Measurements from ENCODE around the gene IPCEF1. TPM values are rescaled to one million over a fixed set of nuclear protein-coding genes. Genes with fewer than 3 reads are reported as not detected.

The IPCEF1 gene
- total RNA-seq, 2 donors from 2014 or later = 3.0 to 5.7 TPM

DNA sequence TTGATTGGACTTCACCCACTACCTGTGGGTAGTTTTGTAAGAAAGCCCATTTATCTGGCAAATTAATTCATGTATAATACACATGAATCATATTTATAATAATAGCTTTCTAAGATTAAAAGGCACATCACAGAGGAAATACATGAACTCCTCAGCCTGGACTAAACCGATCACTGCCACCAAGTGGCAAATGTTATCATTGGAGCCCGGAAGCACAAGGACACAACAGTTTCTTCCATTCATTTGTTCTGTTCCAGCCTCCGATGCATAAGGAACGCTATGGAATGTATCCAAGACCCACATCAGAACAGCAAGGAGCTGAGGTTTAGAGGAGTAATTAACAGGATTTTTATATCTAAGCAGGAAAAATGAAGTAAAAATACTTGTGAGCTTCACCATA lies 13.9 kb upstream of the IPCEF1 start:
- ATAC-seq = no peak
- intact Hi-C loops (cut with DNase I) = no loop called here
- Histone ChIP-seq H3K36me3 (replicated peaks in 1 of 2; ENCODE audit: insufficient read depth in 1 of 2, low read depth in 2 of 2) (no peaks in the 10 kb centered on the region), H3K9me3 (no peaks in the 10 kb centered on the region), H3K4me1 (no peaks in the 10 kb centered on the region), H3K27ac (no peak overlapping the region), H3K27me3 (no peaks in the 10 kb centered on the region), H3K4me3 (no peak overlapping the region)
- DNase-seq = peak in 2 of 4 donors; percentile 20 to 27
- 19 to 20% methylated on average over 4 of the region's 4 CpGs for WGBS, 2 donors
- TF ChIP-seq, protein P1, sequence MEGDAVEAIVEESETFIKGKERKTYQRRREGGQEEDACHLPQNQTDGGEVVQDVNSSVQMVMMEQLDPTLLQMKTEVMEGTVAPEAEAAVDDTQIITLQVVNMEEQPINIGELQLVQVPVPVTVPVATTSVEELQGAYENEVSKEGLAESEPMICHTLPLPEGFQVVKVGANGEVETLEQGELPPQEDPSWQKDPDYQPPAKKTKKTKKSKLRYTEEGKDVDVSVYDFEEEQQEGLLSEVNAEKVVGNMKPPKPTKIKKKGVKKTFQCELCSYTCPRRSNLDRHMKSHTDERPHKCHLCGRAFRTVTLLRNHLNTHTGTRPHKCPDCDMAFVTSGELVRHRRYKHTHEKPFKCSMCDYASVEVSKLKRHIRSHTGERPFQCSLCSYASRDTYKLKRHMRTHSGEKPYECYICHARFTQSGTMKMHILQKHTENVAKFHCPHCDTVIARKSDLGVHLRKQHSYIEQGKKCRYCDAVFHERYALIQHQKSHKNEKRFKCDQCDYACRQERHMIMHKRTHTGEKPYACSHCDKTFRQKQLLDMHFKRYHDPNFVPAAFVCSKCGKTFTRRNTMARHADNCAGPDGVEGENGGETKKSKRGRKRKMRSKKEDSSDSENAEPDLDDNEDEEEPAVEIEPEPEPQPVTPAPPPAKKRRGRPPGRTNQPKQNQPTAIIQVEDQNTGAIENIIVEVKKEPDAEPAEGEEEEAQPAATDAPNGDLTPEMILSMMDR (IDR thresholded peaks at IDR 0.05) = peak in 4 of 7 experiments; percentile 27 to 34 (median 30)
- no peak for TF ChIP-seq POLR2A (IDR thresholded peaks at IDR 0.05)

DNA sequence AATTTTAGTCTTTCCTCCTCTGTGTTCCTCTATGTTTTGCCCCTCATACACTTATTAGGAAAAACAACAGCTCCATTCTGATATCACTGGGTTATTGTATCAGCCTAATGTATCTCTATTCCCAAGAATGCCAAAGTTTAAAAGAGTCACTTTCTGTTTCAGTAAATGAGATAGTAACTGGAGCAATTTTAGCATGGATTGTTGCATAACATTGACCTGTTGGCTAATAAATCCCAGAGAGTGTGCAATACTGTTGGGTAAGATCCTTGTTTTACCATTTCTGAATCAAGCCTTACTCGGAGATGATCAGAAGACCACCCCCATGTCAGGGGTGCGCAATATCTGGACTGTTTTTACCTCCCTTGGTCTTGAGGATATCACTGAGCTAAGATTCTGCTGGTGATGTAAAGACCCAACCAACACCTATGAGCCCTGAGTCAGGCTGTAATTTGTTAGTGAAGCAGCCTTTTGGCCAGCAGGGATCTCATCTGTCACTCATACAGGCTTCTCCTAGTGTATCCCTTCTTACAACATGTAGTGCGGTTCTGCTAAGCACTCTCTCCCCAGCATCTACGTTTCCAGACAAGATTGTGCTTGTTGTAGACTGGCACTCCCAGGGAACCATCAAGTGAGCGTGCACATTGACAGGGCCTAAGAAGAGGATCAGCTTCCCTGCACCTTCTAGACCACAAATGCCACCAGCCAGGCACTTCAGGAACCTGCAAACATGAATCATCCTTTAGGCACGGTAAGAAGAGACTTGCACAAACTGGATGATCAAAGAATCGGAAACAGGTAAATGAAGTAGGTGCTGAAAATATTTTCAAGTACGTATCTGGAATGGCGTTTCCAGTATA lies 11.5 kb upstream of the IPCEF1 start:
- 81 to 88% methylated on average over 9 of the region's 9 CpGs for whole genome bisulfite sequencing, 2 donors
- no peaks in the 10 kb centered on the region for H3K36me3 ChIP-seq (replicated peaks in 1 of 2; ENCODE audit: insufficient read depth in 1 of 2, low read depth in 2 of 2)
- TF ChIP-seq POLR2A (IDR thresholded peaks at IDR 0.05) = no peak
- TF ChIP-seq, protein P1 (IDR thresholded peaks at IDR 0.05) = no peak
- intact Hi-C loops (cut with DNase I) = no loop called here
- H3K27me3 ChIP-seq = no peaks in the 10 kb centered on the region
- DNase-seq (no peak), ATAC-seq (no peak)
- no peaks in the 10 kb centered on the region for H3K4me1 ChIP-seq
- H3K9me3 ChIP-seq = no peaks in the 10 kb centered on the region
- H3K27ac ChIP-seq = no peak overlapping the region
- H3K4me3 ChIP-seq = no peak overlapping the region

DNA sequence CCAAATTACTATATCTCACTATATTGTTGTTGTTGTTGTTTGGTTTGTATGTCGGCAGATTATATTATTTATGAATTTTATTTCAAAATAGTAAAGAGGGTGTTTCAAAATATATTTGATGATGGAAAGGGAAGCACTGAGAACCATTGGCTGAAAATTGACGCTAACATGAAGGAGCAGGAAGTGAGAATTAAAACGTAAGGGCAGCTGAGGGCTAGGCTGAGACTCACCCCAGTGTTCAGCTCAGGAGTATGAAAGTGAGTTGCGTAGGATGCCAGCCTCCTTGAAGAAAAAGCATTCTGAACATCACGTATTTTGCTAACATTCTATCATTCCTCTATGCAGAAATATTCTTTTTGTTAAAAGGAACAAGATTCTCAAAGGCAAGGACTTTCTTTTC lies 10.7 kb upstream of the IPCEF1 start:
- intact Hi-C loops (cut with DNase I) = no loop called here
- H3K27ac ChIP-seq = no peak overlapping the region
- H3K27me3 ChIP-seq = no peaks in the 10 kb centered on the region
- H3K4me1 ChIP-seq = no peaks in the 10 kb centered on the region
- H3K9me3 ChIP-seq = no peaks in the 10 kb centered on the region
- WGBS, 2 donors = 88 to 90% methylated on average over 5 of the region's 5 CpGs
- ATAC-seq (no peak), DNase-seq (no peak)
- no peak for TF ChIP-seq POLR2A (IDR thresholded peaks at IDR 0.05)
- TF ChIP-seq, protein P1 (IDR thresholded peaks at IDR 0.05) = no peak
- no peak overlapping the region for H3K4me3 ChIP-seq
- H3K36me3 ChIP-seq (replicated peaks in 1 of 2; ENCODE audit: insufficient read depth in 1 of 2, low read depth in 2 of 2) = no peaks in the 10 kb centered on the region

DNA sequence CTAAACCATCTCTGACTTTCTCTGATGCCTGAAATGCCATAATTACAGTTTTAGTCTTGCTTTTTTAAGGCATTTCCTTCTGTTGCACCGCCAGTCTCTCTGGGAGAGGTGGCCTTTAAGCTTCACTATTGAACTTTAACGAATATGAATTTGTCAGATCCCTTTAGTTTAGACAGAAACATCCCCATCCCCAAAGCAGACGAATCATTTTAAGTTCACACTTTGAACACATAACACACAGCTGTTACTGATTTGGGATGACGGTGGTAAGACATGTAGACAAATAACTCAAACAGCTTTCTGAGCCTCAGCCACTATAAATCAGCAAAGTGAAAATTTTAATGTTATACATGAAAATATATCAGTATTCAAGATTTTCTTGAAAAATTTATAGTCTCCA lies 7.2 kb upstream of the IPCEF1 start:
- TF ChIP-seq, protein P1 (IDR thresholded peaks at IDR 0.05) = no peak
- TF ChIP-seq POLR2A (IDR thresholded peaks at IDR 0.05) = no peak
- Histone ChIP-seq H3K27ac (no peak overlapping the region), H3K36me3 (replicated peaks in 1 of 2; ENCODE audit: insufficient read depth in 1 of 2, low read depth in 2 of 2) (no peaks in the 10 kb centered on the region), H3K4me3 (no peak overlapping the region), H3K27me3 (no peaks in the 10 kb centered on the region), H3K4me1 (no peaks in the 10 kb centered on the region), H3K9me3 (no peaks in the 10 kb centered on the region)
- ATAC-seq (no peak), DNase-seq (no peak)
- intact Hi-C loops (cut with DNase I) = no loop called here
- WGBS, 2 donors = 73 to 75% methylated on average over 4 of the region's 4 CpGs

DNA sequence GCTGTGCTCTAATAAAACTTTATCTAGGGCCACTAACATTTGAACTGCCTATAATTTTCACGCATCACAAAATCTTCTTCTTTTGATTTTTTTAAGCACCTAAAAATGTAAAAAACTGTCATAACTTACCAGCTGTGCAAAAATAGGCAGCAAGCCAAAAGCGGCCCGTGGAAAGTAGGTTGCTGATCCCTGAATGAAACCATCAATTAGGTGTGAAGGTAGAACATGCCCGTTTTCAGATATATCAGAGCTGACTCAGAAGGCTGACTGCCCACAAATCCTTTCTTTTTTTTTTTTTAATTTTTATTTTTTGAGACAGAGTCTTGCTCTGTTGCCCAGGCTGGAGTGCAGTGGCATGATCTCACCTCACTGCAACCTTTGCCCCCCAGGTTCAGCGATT lies 4.9 kb upstream of the IPCEF1 start:
- TF ChIP-seq, protein P1 (IDR thresholded peaks at IDR 0.05) = no peak
- TF ChIP-seq POLR2A (IDR thresholded peaks at IDR 0.05) = no peak
- H3K27ac ChIP-seq = no peak overlapping the region
- 91 to 95% methylated on average over 5 of the region's 5 CpGs for WGBS, 2 donors
- no peaks in the 10 kb centered on the region for H3K4me1 ChIP-seq
- no peak overlapping the region for H3K4me3 ChIP-seq
- ATAC-seq (no peak), DNase-seq (no peak)
- no peaks in the 10 kb centered on the region for H3K9me3 ChIP-seq
- intact Hi-C loops (cut with DNase I) = no loop called here
- H3K36me3 ChIP-seq (replicated peaks in 1 of 2; ENCODE audit: insufficient read depth in 1 of 2, low read depth in 2 of 2) = no peaks in the 10 kb centered on the region
- H3K27me3 ChIP-seq = no peaks in the 10 kb centered on the region
